Breast epithelium (tissue), 4 donors: Measurements from ENCODE around the gene ENO3. TPM values are rescaled to one million over a fixed set of nuclear protein-coding genes. Genes with fewer than 3 reads are reported as not detected.
A peak's percentile ranks its signal among the peaks of the same experiment; 100 is the strongest.

Experiments used
- DNase-seq, 2 donors: peaks; one replicate each; pipeline ENCODE4 v3.0.0-alpha.2; 2019; ENCODE audit warnings: low spot score in 2 of 2
- H3K27ac ChIP-seq, 2 donors: fragments of 200-600 bp; sonication (generic) in 1 of 2; one replicate each; pipeline ENCODE4 v1.5.1; 2016 to 2019; ENCODE audit warnings: mild to moderate bottlenecking in 1 of 2
- H3K27me3 ChIP-seq, 2 donors: fragments of 200-600 bp; sonication (generic) in 1 of 2; one replicate each; pipeline versions ENCODE4 v1.5.1 to v1.6.0; 2017 to 2019; ENCODE audit warnings: control low read depth in 1 of 2, mild to moderate bottlenecking in 1 of 2
- H3K36me3 ChIP-seq: fragments of 200-600 bp; one replicate; pipeline ENCODE4 v1.5.1; 2019
- H3K4me1 ChIP-seq, 2 donors: fragments of 200-600 bp; sonication (generic); one replicate each; pipeline ENCODE4 v1.5.1; 2016 to 2019; ENCODE audit warnings: control low read depth in 1 of 2
- H3K4me3 ChIP-seq, 3 donors: fragments of 200-600 bp; sonication (generic); 1 replicate in 2 of 3; 2 replicates in 1 of 3; pipeline ENCODE4 v1.5.1; 2016 to 2019; ENCODE audit warnings: mild to moderate bottlenecking in 3 of 3, moderate library complexity in 2 of 3
- H3K9me3 ChIP-seq, 2 donors: fragments of 200-600 bp; sonication (generic) in 1 of 2; one replicate each; pipeline ENCODE4 v1.5.1; 2016 to 2019; ENCODE audit warnings: control low read depth in 1 of 2
- POLR2A ChIP-seq: fragments of 450-650 bp; IDR thresholded peaks from one replicate; pipeline ENCODE4 v1.6.1; 2016; ENCODE audit warnings: antibody characterized with exemption, mild to moderate bottlenecking, moderate library complexity
- POLR2AphosphoS5 ChIP-seq, 3 donors: sonication (generic); formaldehyde crosslinking; IDR thresholded peaks; one replicate each; pipeline ENCODE4 v1.6.1; 2017; ENCODE audit warnings: antibody characterized with exemption in 3 of 3
- intact Hi-C: fragments of 100-400 bp; cut with DNase I; formaldehyde crosslinking; loops from one replicate; pipeline ENCODE4 v1.15.1; 2023; ENCODE audit warnings: low total_unique reads
- total RNA-seq, 3 donors: library from RNA; depleted of rRNA; stranded (reverse); fragments of >200 nt; gene quantifications; one replicate each; pipeline ENCODE4 v1.1.0, GENCODE V29; 2016
- TF ChIP-seq, protein P1 (sequence below), 3 donors: fragments of 450-650 bp; IDR thresholded peaks; one replicate each; pipeline ENCODE4 v1.5.1; 2016 to 2017; ENCODE audit warnings: antibody characterized with exemption in 3 of 3, mild to moderate bottlenecking in 3 of 3, moderate library complexity in 3 of 3

The ENO3 gene
- total RNA-seq, 3 donors from 2014 or later, result 1.6 to 4.6 (median 3.1) TPM

GRCh38 chr17:4945176-4945943 is 5.6 kb upstream of the ENO3 start:
- no peaks in the 10 kb centered on the region for H3K27me3 ChIP-seq
- no peaks in the 10 kb centered on the region for H3K9me3 ChIP-seq
- peak overlapping the region in 2 of 3 donors; percentile 11 to 98 for H3K4me3 ChIP-seq
- peak overlapping the region; percentile 97 to 99 for H3K27ac ChIP-seq
- TF ChIP-seq POLR2A (no peak), POLR2AphosphoS5 (IDR thresholded peaks at IDR 0.05) (peak in 2 of 3 donors; percentile 32 to 75)
- TF ChIP-seq, protein P1, sequence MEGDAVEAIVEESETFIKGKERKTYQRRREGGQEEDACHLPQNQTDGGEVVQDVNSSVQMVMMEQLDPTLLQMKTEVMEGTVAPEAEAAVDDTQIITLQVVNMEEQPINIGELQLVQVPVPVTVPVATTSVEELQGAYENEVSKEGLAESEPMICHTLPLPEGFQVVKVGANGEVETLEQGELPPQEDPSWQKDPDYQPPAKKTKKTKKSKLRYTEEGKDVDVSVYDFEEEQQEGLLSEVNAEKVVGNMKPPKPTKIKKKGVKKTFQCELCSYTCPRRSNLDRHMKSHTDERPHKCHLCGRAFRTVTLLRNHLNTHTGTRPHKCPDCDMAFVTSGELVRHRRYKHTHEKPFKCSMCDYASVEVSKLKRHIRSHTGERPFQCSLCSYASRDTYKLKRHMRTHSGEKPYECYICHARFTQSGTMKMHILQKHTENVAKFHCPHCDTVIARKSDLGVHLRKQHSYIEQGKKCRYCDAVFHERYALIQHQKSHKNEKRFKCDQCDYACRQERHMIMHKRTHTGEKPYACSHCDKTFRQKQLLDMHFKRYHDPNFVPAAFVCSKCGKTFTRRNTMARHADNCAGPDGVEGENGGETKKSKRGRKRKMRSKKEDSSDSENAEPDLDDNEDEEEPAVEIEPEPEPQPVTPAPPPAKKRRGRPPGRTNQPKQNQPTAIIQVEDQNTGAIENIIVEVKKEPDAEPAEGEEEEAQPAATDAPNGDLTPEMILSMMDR (IDR thresholded peaks at IDR 0.05), result no peak
- no peaks in the 10 kb centered on the region for H3K36me3 ChIP-seq
- peak; percentile 72 to 81 for DNase-seq
- intact Hi-C loops, result no loop called here
- H3K4me1 ChIP-seq, result peaks cover 14 to 35% of the 10 kb centered on the region in 2 donors

- Histone ChIP-seq H3K4me3 (peak overlapping the region; percentile 11 to 99 (median 98)), H3K27me3 (no peaks in the 10 kb centered on the region), H3K27ac (peak overlapping the region; percentile 97 to 99), H3K4me1 (peaks cover 13 to 37% of the 10 kb centered on the region in 2 donors), H3K36me3 (no peaks in the 10 kb centered on the region), H3K9me3 (no peaks in the 10 kb centered on the region)
- intact Hi-C loops, result no loop called here
- no peak for TF ChIP-seq POLR2AphosphoS5 (IDR thresholded peaks at IDR 0.05)
- no peak for TF ChIP-seq POLR2A
- no peak for DNase-seq
Observed at GRCh38 chr17:4945944-4946280, 5.0 kb upstream of the ENO3 start.

DNA sequence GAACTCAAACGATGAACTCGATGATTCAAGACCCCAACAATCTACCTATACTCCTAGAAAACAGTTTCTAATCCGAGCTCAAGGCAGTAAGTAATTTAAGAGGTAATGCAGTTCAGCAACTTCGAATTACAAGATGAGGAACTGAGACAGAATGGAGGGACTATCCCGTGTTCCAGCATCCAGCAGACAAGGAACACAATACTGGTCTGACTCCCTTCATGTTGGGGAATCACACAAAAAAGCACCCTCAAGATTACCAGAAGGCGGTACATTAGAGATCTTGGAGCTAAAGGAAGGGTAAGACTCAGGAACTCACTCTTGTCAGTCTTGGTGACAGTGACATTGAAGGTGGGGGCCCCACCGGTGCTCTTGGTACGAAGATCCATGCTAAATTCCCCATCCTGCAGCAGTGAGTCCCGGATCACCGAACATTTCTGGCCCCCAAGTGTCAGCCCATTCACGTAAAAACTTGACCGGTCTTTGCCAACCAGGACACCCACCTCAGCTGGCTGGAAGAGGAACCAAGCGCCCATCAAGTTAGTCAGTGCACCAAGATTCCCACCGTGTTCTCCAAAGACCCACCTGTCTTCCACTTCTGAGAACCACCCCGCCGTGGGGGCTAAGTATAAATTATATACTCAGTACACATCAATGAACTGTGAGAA is 4.5 kb upstream of the ENO3 start:
- Histone ChIP-seq H3K27me3 (no peaks in the 10 kb centered on the region), H3K36me3 (no peaks in the 10 kb centered on the region), H3K4me3 (peak overlapping the region; percentile 98 to 100 (median 99)), H3K9me3 (no peaks in the 10 kb centered on the region), H3K4me1 (peaks cover 8 to 32% of the 10 kb centered on the region in 2 donors), H3K27ac (peak overlapping the region; percentile 97 to 99)
- TF ChIP-seq, protein P1 (IDR thresholded peaks at IDR 0.05), result no peak
- no peak for TF ChIP-seq POLR2A
- TF ChIP-seq POLR2AphosphoS5 (IDR thresholded peaks at IDR 0.05), result no peak
- intact Hi-C loops, result no loop called here
- no peak for DNase-seq

DNA sequence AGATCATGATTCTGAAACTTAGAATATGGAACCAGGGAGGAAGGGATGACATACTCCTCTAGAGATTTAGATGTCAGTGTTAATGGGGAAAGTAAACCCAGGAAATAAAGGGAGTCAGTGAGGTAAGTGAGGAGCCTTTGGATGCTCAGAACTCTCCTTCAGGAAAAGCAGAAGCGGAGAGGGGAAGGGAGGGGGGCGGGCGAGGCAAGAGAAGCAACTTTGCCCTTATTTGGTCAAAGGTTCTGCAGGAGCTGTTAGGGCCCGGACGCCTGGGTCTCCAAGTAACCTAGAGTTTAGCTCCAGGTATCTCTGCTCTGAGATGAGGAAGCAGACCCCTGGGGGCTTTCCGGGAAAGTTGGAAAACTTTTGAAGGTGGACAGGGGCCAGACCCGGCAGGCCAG is 3.9 kb upstream of the ENO3 start:
- Histone ChIP-seq H3K9me3 (no peaks in the 10 kb centered on the region), H3K27me3 (no peaks in the 10 kb centered on the region), H3K4me1 (peaks cover 8 to 29% of the 10 kb centered on the region in 2 donors), H3K4me3 (peak overlapping the region; percentile 98 to 100 (median 99)), H3K36me3 (no peaks in the 10 kb centered on the region), H3K27ac (peak overlapping the region; percentile 97 to 99)
- DNase-seq, result no peak
- TF ChIP-seq POLR2A (no peak), POLR2AphosphoS5 (IDR thresholded peaks at IDR 0.05) (no peak)
- TF ChIP-seq, protein P1 (IDR thresholded peaks at IDR 0.05), result no peak
- intact Hi-C loops, result no loop called here

- Histone ChIP-seq H3K4me3 (peak overlapping the region; percentile 98 to 100 (median 99)), H3K4me1 (peaks cover 8 to 29% of the 10 kb centered on the region in 2 donors), H3K27me3 (no peaks in the 10 kb centered on the region), H3K27ac (peak overlapping the region; percentile 97 to 99), H3K36me3 (no peaks in the 10 kb centered on the region), H3K9me3 (no peaks in the 10 kb centered on the region)
- TF ChIP-seq, protein P1 (IDR thresholded peaks at IDR 0.05), result no peak
- TF ChIP-seq POLR2A (no peak), POLR2AphosphoS5 (IDR thresholded peaks at IDR 0.05) (peak in 1 of 3 donors; percentile 8)
- DNase-seq, result peak in 1 of 2 donors; percentile 42
- intact Hi-C loops, result loop anchor here (2.0 kb wide), 1 partner anchor 21 kb away; no protein-coding TSS in a partner anchor
Observed at GRCh38 chr17:4947411-4948165, 3.3 kb upstream of the ENO3 start.
